Coronary artery (tissue), 2 donors: Measurements from ENCODE around the gene OR2AG2.
"Not testable (repeated sequence)": the region's sequence is repeated elsewhere in the genome, so short reads cannot be mapped to it uniquely, and the experiment has no call there.

Source experiments
- DNase-seq: peaks from one replicate; pipeline ENCODE4 v3.0.0-alpha.2; 2017; ENCODE audit warnings: low spot score
- H3K27ac ChIP-seq, 2 donors: fragments of 200-600 bp; sonication (generic); one replicate each; pipeline ENCODE4 v1.5.1; 2016 to 2019
- H3K4me3 ChIP-seq: fragments of 200-600 bp; sonication (generic); 2 replicates; pipeline ENCODE4 v1.5.1; 2016; ENCODE audit warnings: mild to moderate bottlenecking, moderate library complexity
- CTCF ChIP-seq: fragments of 200-600 bp; sonication (generic); IDR thresholded peaks from one replicate; pipeline ENCODE4 v1.5.1; 2019; ENCODE audit warnings: antibody characterized with exemption

OR2AG2 gene

GRCh38 chr11:6771926-6772893 is at the start of gene OR2AG2:
TSS of gene OR2AG2 (minus strand) at chr11:6771976. CDS start at chr11:6768957, 3,019 bp downstream.
- no peak for TF ChIP-seq CTCF
- Histone ChIP-seq H3K27ac (peak within 1 kb of the TSS in 1 of 2 donors; percentile 54), H3K4me3 (no peak within 1 kb of the TSS)
- no peak for DNase-seq

- TF ChIP-seq CTCF = no peak
- Histone ChIP-seq H3K4me3 (no peak overlapping the region), H3K27ac (no peak overlapping the region)
- DNase-seq = no peak
These were observed 47.2 kb upstream of the OR2AG2 start for GRCh38 chr11:6818967-6819366.

- Histone ChIP-seq H3K27ac (no peak overlapping the region), H3K4me3 (no peak overlapping the region)
- TF ChIP-seq CTCF = no peak
- DNase-seq = no peak
These were observed 45.9 kb upstream of the OR2AG2 start for GRCh38 chr11:6817694-6818093.

- no peak for DNase-seq
- Histone ChIP-seq H3K4me3 (no peak overlapping the region), H3K27ac (no peak overlapping the region)
- TF ChIP-seq CTCF = no peak
These were observed 41.9 kb upstream of the OR2AG2 start for GRCh38 chr11:6813656-6814055.

GRCh38 chr11:6812390-6813005 is 40.7 kb upstream of the OR2AG2 start:
- H3K4me3 ChIP-seq = no peak overlapping the region
- peak; percentile 58 for TF ChIP-seq CTCF
- H3K27ac ChIP-seq = no peak overlapping the region
- no peak for DNase-seq

- DNase-seq, H3K4me3 ChIP-seq, H3K27ac ChIP-seq: not testable (repeated sequence)
These were observed 29.3 kb upstream of the OR2AG2 start for GRCh38 chr11:6801075-6801474.

GRCh38 chr11:6799402-6799801 is 27.6 kb upstream of the OR2AG2 start, which contains the start of gene OR6A2:
TSS of gene OR6A2 (minus strand) at chr11:6799689. CDS start at chr11:6795708, 3,981 bp downstream.
- Histone ChIP-seq H3K27ac (no peak within 1 kb of the TSS), H3K4me3 (no peak within 1 kb of the TSS)
- no peak for DNase-seq
- TF ChIP-seq CTCF = no peak
